Activated T-cell treated with anti-CD3 and anti-CD28 coated beads for 48 hours (primary cell): ENCODE measurements around the gene ZDHHC14.
"Not testable (repeated sequence)": the region's sequence is repeated elsewhere in the genome, so short reads cannot be mapped to it uniquely, and the experiment has no call there.

Experiments used
- DNase-seq: peaks from one replicate; pipeline ENCODE4 v3.0.0-alpha.2; 2020; ENCODE audit warnings: low read depth

The ZDHHC14 gene

DNA sequence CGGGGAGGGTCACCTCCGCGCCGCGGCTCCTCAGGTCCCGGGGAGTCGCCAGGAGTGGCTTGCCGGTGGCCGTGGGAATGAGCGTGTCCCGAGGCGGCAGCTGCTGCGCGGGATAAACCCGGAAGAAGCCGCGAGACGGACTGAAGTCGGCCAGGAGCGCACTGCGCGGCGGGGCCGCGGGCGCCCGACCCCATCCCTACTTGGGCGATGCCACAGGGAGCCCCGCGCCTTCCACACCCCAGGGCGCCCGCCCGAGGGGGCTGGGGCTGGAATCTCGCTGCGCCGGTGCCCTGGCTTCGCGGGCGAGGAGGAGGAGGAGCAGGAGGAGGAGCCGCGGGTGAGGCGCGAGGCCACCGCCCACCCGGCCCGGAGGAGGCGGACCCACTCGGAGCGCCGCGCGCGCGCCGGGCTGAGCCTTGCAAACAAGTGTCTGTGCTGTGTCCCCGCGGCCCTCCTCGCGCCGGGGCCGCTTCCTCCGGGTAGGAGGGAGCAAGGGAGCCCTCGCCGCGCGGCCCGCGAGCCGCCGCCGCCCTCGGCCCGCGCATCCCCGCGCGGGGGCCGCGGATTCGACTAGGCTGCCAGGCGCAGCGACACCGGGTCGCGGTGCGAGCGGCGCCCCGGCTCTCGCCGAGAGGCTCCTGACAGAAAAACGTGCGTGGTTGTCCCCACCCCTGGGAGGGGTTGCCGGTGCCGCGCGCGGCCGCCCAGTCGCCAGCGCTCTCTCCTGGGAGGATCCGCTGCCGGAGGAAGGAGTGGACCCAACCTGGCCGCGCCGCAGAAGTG is at the start of gene ZDHHC14:
Gene ZDHHC14 (plus strand): TSS at position 412 of the 783 bp plus-strand sequence.
- DNase-seq, result peak; percentile 91

DNA sequence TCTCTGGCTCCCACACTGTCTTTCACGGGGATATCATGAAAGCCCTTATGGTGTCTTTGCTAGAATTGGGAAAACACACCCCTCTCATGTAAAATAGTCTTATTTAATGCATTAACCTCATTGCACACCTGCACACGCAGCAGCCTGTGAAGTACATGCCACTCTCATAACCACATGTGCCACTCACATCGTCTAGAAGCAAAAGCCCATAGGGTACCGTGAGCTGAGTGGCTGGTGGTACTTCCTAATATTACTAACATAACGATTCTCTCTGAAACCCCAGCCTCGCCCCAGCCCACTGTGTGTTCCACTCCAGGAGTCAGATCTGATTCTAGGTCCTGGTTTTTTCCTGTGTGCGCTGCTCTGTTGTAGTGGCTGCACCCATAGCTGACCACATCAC is 48.2 kb upstream of the ZDHHC14 start:
- DNase-seq, result no peak

DNA sequence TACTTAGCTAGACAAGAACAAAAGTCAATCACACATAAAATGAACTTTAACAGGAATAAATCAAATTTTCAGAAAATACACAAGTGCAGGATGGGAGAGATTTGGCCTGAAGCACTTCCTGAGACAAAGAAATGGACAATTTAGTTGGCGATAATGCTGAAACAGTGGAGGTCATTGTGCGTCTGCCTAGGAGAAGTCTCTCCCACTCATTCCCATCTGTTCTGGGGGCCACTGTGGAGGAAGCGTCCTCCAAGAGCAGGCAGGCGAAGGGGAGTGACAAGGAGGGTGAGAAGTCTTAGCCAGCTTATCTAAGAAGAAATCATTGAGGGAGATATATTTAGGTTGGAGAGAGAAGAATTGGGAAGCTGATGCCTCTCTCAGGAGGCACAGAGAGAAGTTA is 47.5 kb upstream of the ZDHHC14 start:
- DNase-seq, result no peak

DNA sequence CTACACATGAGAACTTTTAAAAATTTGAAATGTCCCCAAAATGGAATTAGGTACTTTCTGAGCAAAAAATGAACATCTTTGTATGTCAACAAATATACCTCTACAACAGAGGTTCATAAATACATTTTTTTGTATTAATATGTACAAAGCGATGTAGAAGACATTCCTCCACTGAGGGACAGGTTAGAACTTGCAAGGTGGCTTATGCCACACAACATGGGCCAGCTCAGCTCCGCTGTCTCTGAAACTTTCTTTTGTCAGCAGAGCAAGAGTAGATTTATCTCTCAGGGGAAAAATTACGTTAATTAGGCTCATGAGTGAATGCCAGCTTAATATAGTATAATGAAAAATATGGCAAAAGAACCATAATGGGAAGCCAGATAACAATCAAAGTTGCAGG is 47.0 kb upstream of the ZDHHC14 start:
- DNase-seq, result no peak

- no peak for DNase-seq
These were observed 45.2 kb upstream of the ZDHHC14 start for GRCh38 chr6:157335829-157336228.

DNA sequence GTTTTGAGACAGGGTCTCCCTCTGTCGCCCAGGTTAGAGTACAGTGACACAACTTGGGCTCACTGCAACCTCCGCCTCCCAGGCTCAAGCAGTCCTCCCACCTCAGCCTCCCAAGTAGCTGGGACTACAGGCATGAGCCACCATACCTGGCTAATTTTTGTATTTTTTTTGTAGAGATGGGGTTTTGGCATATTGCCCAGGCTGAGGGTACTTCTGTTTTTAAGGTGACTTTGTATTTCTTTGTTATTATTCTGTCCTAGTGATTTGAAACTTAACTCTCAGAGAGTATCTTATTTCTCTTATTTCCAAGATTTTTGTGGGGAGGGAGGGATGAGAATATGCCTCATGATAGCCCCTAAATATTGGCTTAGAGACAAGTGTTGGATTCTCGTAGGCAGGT is 43.7 kb upstream of the ZDHHC14 start:
- not testable (repeated sequence) for DNase-seq

DNA sequence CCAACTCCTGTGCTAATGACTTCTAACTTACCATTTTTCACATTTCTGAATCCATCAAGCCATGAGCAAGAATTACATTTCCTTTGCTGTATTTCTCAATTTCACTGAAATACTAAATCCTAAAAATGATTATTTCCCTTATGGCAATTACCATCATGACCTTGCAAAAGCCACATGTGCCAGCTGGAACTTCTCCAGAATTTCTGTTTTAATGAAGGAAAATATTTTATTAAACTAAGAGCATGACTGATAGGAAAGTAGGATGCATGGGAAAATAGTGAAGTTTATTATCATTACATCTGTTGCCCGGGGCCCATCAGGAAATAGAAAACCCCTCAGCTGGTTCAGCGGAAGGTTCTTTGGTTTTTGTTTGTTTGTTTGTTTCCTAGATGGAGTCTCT is 43.2 kb upstream of the ZDHHC14 start:
- no peak for DNase-seq

DNA sequence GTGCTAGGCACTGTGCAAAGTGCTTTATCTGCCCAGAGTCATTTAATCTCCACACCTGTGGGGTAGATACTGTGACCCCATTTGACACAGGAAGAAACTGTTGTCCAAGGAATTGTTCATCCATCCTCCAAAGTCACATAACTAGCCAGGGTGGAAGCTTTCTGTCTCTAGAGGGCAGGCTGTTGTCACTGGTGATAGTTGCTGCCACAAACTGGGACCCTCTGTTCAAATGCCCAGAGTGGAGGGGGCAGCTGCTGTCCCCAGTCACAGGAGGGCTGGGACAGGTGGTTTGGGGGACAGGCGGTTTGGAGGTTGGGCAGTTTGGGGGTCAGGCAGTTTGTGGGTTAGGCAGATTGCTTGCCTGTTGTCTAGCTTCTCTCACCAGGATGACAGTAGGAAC is 41.6 kb upstream of the ZDHHC14 start:
- DNase-seq, result no peak

GRCh38 chr6:157343732-157344131 is 37.3 kb upstream of the ZDHHC14 start:
- no peak for DNase-seq

DNA sequence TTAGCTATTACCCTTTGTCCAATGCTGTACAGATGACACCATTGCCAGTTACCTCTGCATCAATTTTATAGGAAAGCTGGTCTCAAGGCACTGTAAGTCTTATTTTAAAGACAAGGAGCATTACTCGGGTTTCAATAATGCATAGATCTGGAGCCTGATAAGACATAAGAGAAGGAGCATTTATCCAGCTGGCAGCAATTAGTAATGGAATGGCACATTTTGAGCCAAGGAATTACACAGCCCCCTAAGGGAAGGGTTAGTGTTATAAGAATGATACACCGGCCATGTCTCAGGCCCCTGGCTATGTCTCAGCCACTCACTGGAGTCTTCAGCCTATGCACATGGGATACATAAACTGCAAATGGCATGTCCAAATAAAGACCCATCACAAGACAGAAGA is 34.6 kb upstream of the ZDHHC14 start:
- no peak for DNase-seq

GRCh38 chr6:157358287-157358686 is 22.7 kb upstream of the ZDHHC14 start:
- no peak for DNase-seq

DNA sequence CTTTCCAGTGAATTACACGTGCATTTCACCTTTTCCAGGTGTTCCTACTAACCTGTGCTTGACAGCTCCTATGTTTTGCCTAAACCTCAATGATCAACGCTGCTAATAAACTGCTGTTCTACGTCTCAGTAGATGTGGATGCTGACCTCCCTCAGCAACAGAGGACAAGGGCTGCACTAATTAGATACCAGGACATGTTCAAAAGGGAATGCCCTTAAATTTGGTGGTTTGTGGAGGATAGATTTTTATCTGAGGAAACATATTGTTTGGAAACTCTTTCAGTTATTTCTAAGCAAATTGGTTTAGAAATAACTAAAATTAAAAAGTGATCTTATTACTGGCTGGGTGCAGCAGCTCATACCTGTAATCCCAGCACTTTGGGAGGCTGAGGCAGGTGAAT is 19.1 kb upstream of the ZDHHC14 start:
- no peak for DNase-seq

GRCh38 chr6:157364705-157365104 is 16.3 kb upstream of the ZDHHC14 start:
- no peak for DNase-seq

- no peak for DNase-seq
These were observed 14.3 kb upstream of the ZDHHC14 start for GRCh38 chr6:157366648-157367047.

- DNase-seq, result no peak
These were observed 12.5 kb upstream of the ZDHHC14 start for GRCh38 chr6:157368359-157369049.

DNA sequence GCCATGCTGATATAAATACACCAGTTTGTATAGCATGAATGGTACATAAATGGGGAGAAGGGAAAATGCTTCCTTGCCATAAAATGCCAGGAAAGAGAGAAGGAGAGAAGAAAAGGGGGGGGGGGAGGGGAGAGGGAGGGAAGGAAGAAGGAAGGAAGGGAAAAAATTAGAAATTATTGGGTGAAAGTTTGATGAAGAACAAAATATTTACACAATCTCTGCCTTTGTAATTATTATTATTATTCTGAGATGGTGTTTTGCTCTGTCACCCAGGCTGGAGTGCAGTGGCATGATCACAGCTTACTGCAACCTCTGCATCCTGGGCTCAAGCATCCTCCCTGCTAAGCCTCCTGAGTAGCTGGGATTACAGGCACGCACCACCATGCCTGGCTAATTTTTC is 10.2 kb upstream of the ZDHHC14 start:
- no peak for DNase-seq

GRCh38 chr6:157372501-157373280 is 8.3 kb upstream of the ZDHHC14 start:
- DNase-seq, result no peak

DNA sequence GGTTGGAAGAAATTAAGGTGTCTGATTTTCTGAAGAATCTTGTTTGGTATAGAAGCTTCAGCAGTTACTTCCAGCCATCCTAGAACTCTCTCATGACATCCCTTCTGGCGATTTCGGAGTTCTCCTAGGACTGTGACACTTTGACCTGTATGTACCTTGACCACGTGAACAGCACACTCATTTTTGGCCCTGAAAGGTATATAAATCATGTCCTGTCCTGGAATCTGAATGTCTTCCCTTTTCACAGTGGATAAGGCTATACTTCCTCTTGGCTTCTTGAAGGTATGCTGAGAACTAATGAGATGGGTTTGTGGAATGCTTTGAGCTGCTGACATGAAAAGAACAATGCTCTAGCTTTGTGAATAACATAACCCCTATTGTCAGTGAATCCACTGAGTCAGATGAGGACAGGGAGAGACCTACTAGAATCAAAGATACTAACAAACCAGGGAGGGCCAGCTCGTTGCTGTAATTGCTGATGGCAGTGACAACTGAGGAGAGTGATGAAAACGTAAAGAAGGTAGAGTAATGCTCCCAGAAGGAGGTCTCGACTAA is 6.0 kb upstream of the ZDHHC14 start:
- DNase-seq, result no peak

DNA sequence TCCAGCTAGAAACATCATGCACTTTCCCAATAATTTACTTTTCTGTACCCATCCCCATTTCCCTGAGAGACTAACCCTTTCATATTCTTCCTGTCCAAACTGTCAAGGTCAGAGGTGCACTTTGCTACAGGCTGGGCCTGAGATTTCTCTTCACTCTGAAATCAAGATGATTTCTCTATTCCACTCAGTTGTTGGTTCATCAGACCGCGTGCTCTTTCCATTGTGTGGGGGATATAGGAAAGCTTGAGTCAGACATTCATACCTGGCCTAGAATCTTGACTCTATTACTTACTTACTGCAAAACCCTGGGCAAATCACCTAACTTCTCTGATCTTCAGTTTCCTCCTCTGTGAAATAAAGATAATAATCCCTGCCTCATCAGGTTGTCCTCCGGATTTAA is 4.7 kb upstream of the ZDHHC14 start:
- no peak for DNase-seq

DNA sequence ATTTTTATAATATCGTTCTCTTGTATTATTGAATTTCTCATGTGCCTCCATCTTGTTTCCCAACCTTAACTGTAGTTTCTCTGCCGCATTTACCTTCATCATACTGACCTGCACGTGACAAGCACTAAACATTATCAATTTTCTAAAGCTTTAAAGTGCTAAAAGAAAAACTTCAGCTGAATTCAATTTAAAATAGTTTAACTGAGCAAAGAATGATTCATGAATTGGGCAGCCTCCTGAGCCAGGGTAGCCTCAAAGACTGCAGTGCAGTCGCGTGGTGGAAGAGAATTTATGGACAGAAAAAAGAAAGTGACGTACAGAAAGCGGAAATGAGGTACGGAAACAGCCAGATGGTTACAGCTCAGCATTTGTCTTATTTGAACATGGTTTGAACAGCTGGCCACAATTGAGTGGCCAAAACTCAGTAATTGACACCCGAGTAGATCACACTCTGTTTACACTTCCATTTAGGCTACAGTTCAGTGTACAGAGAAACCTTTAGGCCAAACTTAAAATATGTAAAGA is 4.2 kb upstream of the ZDHHC14 start:
- DNase-seq, result no peak

- peak; percentile 79 for DNase-seq
These were observed 1.1 kb upstream of the ZDHHC14 start for GRCh38 chr6:157379656-157380457.

- no peak for DNase-seq
These were observed 572 bp upstream of the ZDHHC14 start for GRCh38 chr6:157380458-157380778.
